Ectodermal cell (in vitro differentiated cells): ENCODE measurements around the gene KIF3C.
"Not testable (repeated sequence)": the region's sequence is repeated elsewhere in the genome, so short reads cannot be mapped to it uniquely, and the experiment has no call there.

Experiments used
- H3K27ac ChIP-seq: 2 replicates; pipeline ENCODE4 v1.7.0; 2013; ENCODE audit warnings: mild to moderate bottlenecking, low read depth, low read length; ENCODE audit not compliant: insufficient read depth, poor library complexity, severe bottlenecking
- H3K27me3 ChIP-seq: 2 replicates; pipeline ENCODE4 v1.7.0; 2013; ENCODE audit warnings: mild to moderate bottlenecking, low read length; ENCODE audit not compliant: insufficient read depth, control insufficient read depth, poor library complexity, severe bottlenecking
- H3K36me3 ChIP-seq: one replicate; pipeline ENCODE4 v1.7.0; 2013; ENCODE audit warnings: low read length; ENCODE audit not compliant: control insufficient read depth, insufficient read depth
- H3K4me1 ChIP-seq: one replicate; pipeline ENCODE4 v1.7.0; 2013; ENCODE audit warnings: low read length; ENCODE audit not compliant: control insufficient read depth, insufficient read depth
- H3K4me3 ChIP-seq: 2 replicates; pipeline ENCODE4 v1.7.0; 2013; ENCODE audit warnings: low read depth, low read length, control low read depth; ENCODE audit not compliant: insufficient read depth
- H3K9me3 ChIP-seq: 2 replicates; pipeline ENCODE4 v1.7.0; 2013; ENCODE audit warnings: mild to moderate bottlenecking, low read length, moderate library complexity; ENCODE audit not compliant: control insufficient read depth
- WGBS, 2 experiments: methylation state at CpG; one replicate each; pipeline ENCODE4 v1.1.7; 2013; ENCODE audit warnings: missing lambda C conversion rate in 2 of 2; 5-methylcytosine and 5-hydroxymethylcytosine counted together

KIF3C gene

DNA sequence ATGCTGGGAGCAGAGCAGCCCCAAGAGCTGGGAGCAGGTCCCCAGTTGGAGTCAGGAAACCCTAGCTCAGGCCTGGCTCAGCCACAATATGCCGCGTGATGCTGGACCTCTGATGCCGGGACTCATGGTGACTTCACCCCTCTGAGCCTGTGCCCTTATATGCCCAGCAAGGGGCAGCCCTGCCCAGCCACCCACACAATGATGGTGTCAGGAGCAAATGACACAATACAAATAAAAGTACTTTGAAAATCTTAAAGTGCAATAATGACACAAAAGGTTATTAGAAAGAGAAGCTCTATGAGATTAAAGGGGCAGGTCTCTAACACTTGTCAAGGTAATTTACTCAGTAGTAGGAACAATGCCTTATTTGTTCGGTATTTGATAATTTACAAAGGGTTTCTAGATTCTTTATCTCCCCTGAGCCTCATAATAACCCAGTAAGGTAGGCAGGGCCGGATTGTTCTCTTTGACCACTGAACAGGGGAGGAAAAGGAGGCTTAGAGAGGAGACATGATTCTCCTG lies 18.3 kb upstream of the KIF3C start:
- 78 to 85% methylated on average over 5 of the region's 5 CpGs for WGBS, 2 experiments
- H3K9me3 ChIP-seq = no peaks in the 10 kb centered on the region
- H3K36me3 ChIP-seq = no peaks in the 10 kb centered on the region
- no peaks in the 10 kb centered on the region for H3K27me3 ChIP-seq
- no peak overlapping the region for H3K4me3 ChIP-seq
- H3K4me1 ChIP-seq = no peaks in the 10 kb centered on the region
- H3K27ac ChIP-seq = no peak overlapping the region

DNA sequence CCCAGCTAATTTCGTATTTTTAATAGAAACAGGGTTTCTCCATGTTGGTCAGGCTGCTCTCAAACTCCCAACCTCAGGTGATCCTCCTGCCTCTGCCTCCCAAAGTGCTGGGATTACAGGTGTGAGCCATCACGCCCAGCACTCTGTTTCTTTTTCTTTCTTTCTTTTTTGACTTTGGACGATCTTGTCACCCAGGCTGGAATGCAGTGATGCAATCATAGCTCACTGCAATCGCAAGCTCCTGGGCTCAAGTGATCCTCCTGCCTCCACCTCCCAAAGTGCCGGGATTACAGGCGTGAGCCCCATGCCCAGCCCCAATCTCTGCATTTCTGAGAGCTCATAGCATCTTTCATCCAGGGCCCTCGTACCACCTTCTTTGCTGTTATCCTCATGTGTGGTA lies 17.1 kb upstream of the KIF3C start:
- H3K4me1 ChIP-seq, H3K27me3 ChIP-seq, H3K4me3 ChIP-seq, H3K36me3 ChIP-seq, H3K9me3 ChIP-seq, H3K27ac ChIP-seq: not testable (repeated sequence)
- 92% methylated on average over 7 of the region's 7 CpGs for WGBS, 2 experiments

DNA sequence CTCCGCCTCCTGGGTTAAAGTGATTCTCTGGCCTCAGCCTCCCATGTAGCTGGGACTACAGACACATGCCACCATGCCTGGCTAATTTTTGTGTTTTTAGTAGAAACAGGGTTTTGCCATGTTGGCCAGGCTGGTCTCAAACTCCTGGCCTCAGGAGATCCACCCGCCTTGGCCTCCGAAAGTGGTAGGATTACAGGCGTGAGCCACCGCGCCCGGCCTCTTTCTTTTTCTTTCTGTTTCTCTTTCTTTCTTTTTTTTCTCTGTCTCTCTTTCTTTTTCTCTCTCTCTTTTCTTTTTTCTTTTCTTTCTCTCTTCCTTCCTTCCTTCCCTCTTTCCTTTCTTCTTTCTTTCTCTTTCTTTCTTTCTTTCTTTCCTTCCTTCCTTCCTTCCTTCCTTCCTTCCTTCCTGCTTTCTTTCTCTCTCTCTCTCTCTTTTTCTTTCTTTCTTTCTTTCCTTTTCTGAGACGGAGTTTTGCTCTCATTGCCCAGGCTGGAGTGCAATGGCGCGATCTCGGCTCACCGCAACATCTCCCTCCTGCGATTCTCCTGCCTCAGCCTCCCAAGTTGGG lies 16.6 kb upstream of the KIF3C start:
- H3K27ac ChIP-seq, H3K4me1 ChIP-seq, H3K9me3 ChIP-seq, H3K36me3 ChIP-seq, H3K4me3 ChIP-seq, H3K27me3 ChIP-seq: not testable (repeated sequence)
- 93% methylated on average over 13 of the region's 13 CpGs for WGBS, 2 experiments

DNA sequence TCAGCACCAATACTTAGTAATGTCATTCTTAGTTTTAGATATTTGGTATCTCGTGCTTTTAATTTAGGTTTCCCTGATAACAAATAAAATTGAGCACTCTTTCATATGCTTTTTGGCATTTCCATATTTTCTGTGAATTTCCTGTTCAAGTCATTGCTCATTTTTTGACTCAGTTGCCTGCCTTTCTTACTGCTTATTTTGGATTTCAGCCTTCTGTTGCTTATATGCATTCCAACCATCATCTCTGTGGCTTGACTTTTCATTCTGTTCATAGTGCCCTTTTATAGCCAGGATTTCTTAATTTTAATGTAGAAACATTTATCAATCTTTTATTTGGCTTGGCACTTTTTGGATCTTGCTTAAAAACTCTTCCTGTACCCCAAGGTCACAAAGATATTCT lies 14.5 kb upstream of the KIF3C start:
- Histone ChIP-seq H3K27me3 (no peaks in the 10 kb centered on the region), H3K4me3 (no peak overlapping the region), H3K36me3 (no peaks in the 10 kb centered on the region), H3K4me1 (no peaks in the 10 kb centered on the region), H3K27ac (no peak overlapping the region), H3K9me3 (no peaks in the 10 kb centered on the region)
- 96 to 100% methylated on average over 1 of the region's 1 CpG for WGBS, 2 experiments

DNA sequence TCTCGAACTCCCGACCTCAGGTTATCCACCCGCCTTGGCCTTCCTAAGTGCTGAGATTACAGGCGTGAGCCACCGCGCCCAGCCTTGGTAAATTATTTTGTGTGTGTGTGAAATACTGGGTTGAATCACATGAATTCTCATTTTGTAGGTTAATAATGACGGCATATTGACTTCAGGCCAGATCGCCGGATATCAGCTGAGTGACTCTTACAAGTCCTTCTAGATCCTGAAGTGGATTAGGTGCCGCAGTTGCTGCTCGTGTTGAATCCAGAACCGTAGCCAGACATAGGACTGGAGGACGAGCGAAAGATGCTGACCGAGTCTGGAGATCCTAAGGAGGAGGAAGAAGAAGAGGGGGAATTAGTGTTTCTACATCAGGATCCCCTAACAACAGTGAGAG lies 12.2 kb upstream of the KIF3C start:
- H3K27ac ChIP-seq = no peak overlapping the region
- no peaks in the 10 kb centered on the region for H3K9me3 ChIP-seq
- WGBS, 2 experiments = 94% methylated on average over 15 of the region's 15 CpGs
- no peak overlapping the region for H3K4me3 ChIP-seq
- H3K36me3 ChIP-seq = no peaks in the 10 kb centered on the region
- H3K4me1 ChIP-seq = no peaks in the 10 kb centered on the region
- no peaks in the 10 kb centered on the region for H3K27me3 ChIP-seq

DNA sequence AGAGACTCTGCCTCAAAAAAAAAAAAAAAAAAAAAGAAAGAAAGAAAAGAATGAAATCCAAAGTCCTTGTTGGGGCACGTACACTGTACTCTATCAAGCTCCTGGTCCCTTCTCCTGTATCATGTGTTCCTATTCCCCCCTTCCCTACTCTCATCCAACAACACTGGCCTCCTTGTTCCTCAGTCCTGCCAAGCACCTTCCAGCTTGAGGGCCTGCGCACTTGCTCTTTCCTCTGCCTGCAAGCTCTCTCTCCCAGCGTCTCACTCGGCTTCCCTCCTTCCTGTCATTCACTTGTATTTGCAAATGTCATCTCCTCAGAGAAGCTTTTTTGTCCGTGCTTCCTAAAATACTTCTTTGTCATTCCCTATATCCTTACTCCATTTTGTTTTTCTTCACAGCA lies 10.8 kb upstream of the KIF3C start:
- Histone ChIP-seq H3K4me3 (no peak overlapping the region), H3K27ac (no peak overlapping the region), H3K27me3 (no peaks in the 10 kb centered on the region), H3K9me3 (no peaks in the 10 kb centered on the region), H3K36me3 (no peaks in the 10 kb centered on the region), H3K4me1 (no peaks in the 10 kb centered on the region)
- WGBS, 2 experiments = 82 to 83% methylated on average over 5 of the region's 5 CpGs

DNA sequence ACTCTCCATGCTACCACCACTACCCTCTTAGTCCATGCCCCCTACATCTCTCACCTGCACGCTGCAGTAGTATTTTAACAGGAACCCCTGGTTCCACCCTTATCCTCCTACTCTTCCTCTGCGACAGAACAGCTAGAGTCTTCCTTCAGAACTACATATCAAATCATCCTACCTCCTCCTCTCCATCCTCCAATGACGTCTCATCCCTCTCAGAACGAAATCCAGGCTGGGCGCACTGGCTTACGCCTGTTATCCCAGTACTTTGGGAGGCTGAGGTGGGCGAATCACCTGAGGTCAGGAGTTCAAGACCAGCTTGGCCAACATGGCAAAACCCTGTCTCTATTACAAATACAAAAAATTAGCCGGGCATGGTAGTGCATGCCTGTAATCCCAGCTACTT lies 10.3 kb upstream of the KIF3C start:
- H3K36me3 ChIP-seq = no peaks in the 10 kb centered on the region
- no peaks in the 10 kb centered on the region for H3K9me3 ChIP-seq
- no peak overlapping the region for H3K4me3 ChIP-seq
- WGBS, 2 experiments = 88 to 90% methylated on average over 8 of the region's 8 CpGs
- H3K4me1 ChIP-seq = no peaks in the 10 kb centered on the region
- no peak overlapping the region for H3K27ac ChIP-seq
- no peaks in the 10 kb centered on the region for H3K27me3 ChIP-seq

DNA sequence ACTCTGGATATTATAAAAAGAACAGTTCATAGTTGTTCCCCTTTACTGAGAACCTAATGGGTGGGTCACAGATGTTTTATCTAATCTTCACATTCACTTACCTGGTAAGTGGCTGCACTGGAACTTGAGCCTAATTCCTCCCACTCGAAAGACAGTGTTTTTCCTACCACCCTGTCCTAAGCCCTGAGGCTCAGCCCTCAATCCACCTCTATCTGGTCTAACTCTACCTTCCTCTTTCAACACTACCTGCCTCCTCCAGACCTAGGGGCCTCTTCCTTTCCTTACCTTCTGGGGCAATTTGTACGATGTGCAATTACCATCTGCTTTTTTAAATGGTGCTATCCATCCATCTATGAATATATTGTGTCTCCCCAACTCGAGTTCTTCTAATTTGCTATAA lies 9.7 kb upstream of the KIF3C start:
- H3K4me3 ChIP-seq = no peak overlapping the region
- no peaks in the 10 kb centered on the region for H3K27me3 ChIP-seq
- no peak overlapping the region for H3K27ac ChIP-seq
- H3K36me3 ChIP-seq = no peaks in the 10 kb centered on the region
- H3K9me3 ChIP-seq = no peaks in the 10 kb centered on the region
- WGBS, 2 experiments = 93 to 95% methylated on average over 2 of the region's 3 CpGs
- H3K4me1 ChIP-seq = no peaks in the 10 kb centered on the region

DNA sequence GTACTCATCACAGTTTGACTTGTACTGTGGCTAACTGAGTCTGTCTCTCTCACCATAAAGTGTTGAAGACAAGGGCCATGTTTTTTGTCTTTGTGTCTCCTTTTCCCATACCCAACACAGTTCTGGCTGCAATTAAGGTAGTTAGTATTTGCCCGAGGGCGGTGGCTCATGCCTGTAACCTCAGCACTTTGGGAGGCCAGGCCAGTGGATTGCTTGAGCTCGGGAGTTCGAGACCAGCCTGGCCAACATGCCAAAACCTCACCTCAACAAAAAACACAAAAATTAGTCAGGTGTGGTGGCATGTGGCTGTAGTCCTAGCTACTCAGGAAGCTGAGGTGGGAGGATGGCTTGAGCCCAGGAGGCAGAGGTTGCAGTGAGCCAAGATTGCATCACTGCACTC lies 6.9 kb upstream of the KIF3C start:
- Histone ChIP-seq H3K4me3 (no peak overlapping the region), H3K4me1 (no peaks in the 10 kb centered on the region), H3K27me3 (no peaks in the 10 kb centered on the region), H3K27ac (no peak overlapping the region), H3K9me3 (no peaks in the 10 kb centered on the region), H3K36me3 (no peaks in the 10 kb centered on the region)
- WGBS, 2 experiments = 84 to 99% methylated on average over 4 of the region's 4 CpGs

DNA sequence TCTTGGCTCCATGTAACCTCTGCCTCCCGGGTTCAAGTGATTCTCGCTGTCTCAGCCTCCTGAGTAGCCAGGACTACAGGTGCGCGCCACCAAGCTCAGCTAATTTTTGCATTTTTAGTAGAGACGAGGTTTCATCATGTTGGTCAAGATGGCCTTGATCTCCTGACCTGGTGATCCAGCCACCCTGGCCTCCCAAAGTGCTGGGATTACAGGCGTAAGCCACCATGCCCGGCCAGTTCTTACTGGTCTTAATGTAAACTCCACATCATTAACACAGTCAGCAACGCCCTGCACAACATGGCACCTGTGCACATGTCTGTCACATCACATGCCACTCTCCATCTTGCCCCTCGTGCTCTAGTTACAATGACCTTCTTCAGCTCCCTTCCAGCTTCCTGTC lies 5.8 kb upstream of the KIF3C start:
- Histone ChIP-seq H3K27me3 (no peaks in the 10 kb centered on the region), H3K4me1 (no peaks in the 10 kb centered on the region), H3K27ac (no peak overlapping the region), H3K9me3 (no peaks in the 10 kb centered on the region), H3K4me3 (no peak overlapping the region), H3K36me3 (no peaks in the 10 kb centered on the region)
- 94% methylated on average over 9 of the region's 9 CpGs for WGBS, 2 experiments

DNA sequence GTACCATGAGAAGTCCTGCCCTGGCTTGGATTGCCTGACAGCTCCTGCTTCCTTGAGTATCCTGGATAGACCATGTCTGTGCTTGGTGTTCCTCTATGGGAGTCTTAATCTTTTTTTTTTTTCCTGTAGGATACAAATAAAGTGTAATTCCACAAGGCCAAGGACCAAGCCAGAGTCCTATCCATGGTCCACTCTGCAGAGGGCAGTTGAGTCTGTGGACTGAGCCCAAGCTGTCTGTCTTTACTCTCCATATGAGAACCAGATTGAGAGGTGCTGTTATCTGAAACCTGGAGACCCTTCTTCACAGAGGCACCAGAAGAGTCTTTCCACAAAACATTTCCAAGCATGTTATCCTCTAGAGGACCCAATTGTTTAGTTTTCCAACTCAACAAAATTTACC lies 1.4 kb upstream of the KIF3C start:
- Histone ChIP-seq H3K9me3 (no peaks in the 10 kb centered on the region), H3K4me1 (peaks cover 10% of the 10 kb centered on the region), H3K27ac (no peak overlapping the region), H3K4me3 (no peak overlapping the region), H3K36me3 (no peaks in the 10 kb centered on the region), H3K27me3 (no peaks in the 10 kb centered on the region)
